DND-41 (cell line): Measurements from ENCODE around the gene DNLZ.

Experiments
- ATAC-seq: fragments of 200-7000 bp; cut with Tn5 transposase; 3 replicates; pipeline ENCODE4 v1.9.1; 2021; ENCODE audit warnings: low read depth; ENCODE audit not compliant: insufficient read depth
- DNase-seq: peaks from one replicate; pipeline ENCODE4 v3.0.0-alpha.2; 2020
- H2AFZ ChIP-seq: 2 replicates; pipeline ENCODE4 v1.6.0; 2012; ENCODE audit warnings: low read depth, low read length
- H3K27ac ChIP-seq: 2 replicates; pipeline ENCODE4 v1.5.1; 2012; ENCODE audit warnings: low read length, inconsistent platforms
- H3K27me3 ChIP-seq: fragments of 200-600 bp; sonication (generic); 2 replicates; pipeline ENCODE4 v1.6.0; 2012; ENCODE audit warnings: low read length, mild to moderate bottlenecking, inconsistent platforms; ENCODE audit not compliant: insufficient read depth, poor library complexity
- H3K36me3 ChIP-seq: 2 replicates; pipeline ENCODE4 v1.5.1; 2012; ENCODE audit warnings: low read length, inconsistent platforms; ENCODE audit not compliant: insufficient read depth
- H3K4me1 ChIP-seq: 2 replicates; pipeline ENCODE4 v1.5.1; 2012; ENCODE audit warnings: mild to moderate bottlenecking, low read length; ENCODE audit not compliant: insufficient read depth
- H3K4me2 ChIP-seq: 2 replicates; pipeline ENCODE4 v1.6.0; 2012; ENCODE audit warnings: mild to moderate bottlenecking, moderate library complexity, low read length, inconsistent platforms; ENCODE audit not compliant: insufficient read depth
- H3K4me3 ChIP-seq, 2 experiments: fragments of 200-600 bp in 1 of 2; shearing (Covaris generic) in 1 of 2; 2 replicates each; pipeline ENCODE4 v1.5.1; 2012 to 2016; ENCODE audit warnings: inconsistent platforms in 2 of 2, low read length in 2 of 2, mild to moderate bottlenecking in 2 of 2, low read depth in 1 of 2, moderate library complexity in 1 of 2
- H3K79me2 ChIP-seq: 2 replicates; pipeline ENCODE4 v1.6.0; 2012; ENCODE audit warnings: low read length, inconsistent platforms; ENCODE audit not compliant: insufficient read depth
- H3K9ac ChIP-seq: 2 replicates; pipeline ENCODE4 v1.6.0; 2012; ENCODE audit warnings: low read depth, mild to moderate bottlenecking, inconsistent platforms, low read length, moderate library complexity
- H3K9me3 ChIP-seq: 2 replicates; pipeline ENCODE4 v1.5.1; 2012; ENCODE audit warnings: low read length, moderate library complexity, mild to moderate bottlenecking, inconsistent platforms; ENCODE audit not compliant: insufficient read depth, severe bottlenecking
- H4K20me1 ChIP-seq: 2 replicates; pipeline ENCODE4 v1.6.0; 2012; ENCODE audit warnings: low read length; ENCODE audit not compliant: insufficient read depth
- EZH2 ChIP-seq: IDR thresholded peaks from 3 replicates; pipeline ENCODE4 v1.6.1; 2012; ENCODE audit warnings: borderline replicate concordance, low read depth, mild to moderate bottlenecking, moderate library complexity, low read length, inconsistent platforms; ENCODE audit not compliant: severe bottlenecking
- TF ChIP-seq, protein P1 (sequence below): IDR thresholded peaks from 2 replicates; pipeline ENCODE4 v1.5.1; 2012; ENCODE audit warnings: borderline replicate concordance, low read length, moderate library complexity, mild to moderate bottlenecking; ENCODE audit not compliant: poor library complexity, severe bottlenecking; ENCODE audit errors: extremely low read depth

The DNLZ gene

DNA sequence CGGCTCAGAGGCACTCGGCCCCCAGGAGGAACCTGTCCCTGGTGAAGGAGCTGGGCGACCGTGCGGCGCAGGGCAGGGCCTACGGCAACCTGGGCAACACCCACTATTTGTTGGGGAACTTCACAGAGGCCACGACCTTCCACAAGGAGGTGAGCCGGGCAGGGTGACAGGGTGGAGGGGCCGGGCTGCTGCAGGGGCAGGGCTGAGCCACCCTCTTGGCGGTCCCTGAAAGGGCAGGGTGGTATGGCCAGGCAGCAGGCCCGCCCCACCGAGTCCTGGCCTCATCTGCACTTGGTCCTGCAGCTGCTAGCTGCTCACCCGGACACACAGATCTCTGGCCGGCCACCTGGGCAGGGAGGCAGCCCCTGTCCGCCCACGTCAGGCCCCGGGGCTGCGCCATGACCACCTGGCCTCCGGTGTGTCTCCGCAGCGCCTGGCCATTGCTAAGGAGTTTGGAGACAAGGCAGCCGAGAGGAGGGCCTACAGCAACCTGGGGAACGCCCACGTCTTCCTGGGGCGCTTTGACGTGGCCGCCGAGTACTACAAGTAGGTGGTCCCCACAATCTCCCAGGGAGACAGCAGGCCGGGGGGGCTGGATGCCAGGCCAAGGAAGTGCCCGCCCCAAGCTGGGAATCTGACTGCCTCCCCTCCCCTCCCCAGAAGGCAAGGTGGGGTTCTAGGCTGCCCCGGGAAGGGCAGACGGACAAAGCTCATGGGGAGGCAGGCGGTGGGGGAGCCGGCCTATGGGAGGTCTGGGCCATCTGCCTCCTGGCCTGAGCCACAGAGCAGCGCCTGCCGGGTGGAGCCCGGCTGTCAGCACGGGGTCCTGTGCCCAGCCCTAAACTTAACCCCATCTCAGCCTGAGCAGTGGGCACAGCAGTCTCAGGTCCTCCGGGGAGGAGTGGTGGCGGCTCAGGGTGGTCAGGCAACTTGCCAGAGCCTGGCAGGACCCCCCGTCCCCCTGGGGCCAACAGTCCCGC is 25.8 kb downstream of the DNLZ start:
- no peaks in the 10 kb centered on the region for H3K9me3 ChIP-seq
- no peaks in the 10 kb centered on the region for H3K79me2 ChIP-seq
- H3K27me3 ChIP-seq, result no peaks in the 10 kb centered on the region
- no peak overlapping the region for H2AFZ ChIP-seq
- peaks cover 4% of the 10 kb centered on the region; the same call in 1 of the 2 replicates for H3K36me3 ChIP-seq
- H3K4me3 ChIP-seq, result no peak overlapping the region
- no peak overlapping the region for H3K9ac ChIP-seq
- H4K20me1 ChIP-seq, result no peaks in the 10 kb centered on the region; the same call in none of the 2 replicates
- no peak overlapping the region for H3K4me2 ChIP-seq
- ATAC-seq, result no peak
- TF ChIP-seq, protein P1, sequence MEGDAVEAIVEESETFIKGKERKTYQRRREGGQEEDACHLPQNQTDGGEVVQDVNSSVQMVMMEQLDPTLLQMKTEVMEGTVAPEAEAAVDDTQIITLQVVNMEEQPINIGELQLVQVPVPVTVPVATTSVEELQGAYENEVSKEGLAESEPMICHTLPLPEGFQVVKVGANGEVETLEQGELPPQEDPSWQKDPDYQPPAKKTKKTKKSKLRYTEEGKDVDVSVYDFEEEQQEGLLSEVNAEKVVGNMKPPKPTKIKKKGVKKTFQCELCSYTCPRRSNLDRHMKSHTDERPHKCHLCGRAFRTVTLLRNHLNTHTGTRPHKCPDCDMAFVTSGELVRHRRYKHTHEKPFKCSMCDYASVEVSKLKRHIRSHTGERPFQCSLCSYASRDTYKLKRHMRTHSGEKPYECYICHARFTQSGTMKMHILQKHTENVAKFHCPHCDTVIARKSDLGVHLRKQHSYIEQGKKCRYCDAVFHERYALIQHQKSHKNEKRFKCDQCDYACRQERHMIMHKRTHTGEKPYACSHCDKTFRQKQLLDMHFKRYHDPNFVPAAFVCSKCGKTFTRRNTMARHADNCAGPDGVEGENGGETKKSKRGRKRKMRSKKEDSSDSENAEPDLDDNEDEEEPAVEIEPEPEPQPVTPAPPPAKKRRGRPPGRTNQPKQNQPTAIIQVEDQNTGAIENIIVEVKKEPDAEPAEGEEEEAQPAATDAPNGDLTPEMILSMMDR, result no peak
- TF ChIP-seq EZH2, result no peak
- H3K4me1 ChIP-seq, result no peaks in the 10 kb centered on the region
- no peak for DNase-seq
- H3K27ac ChIP-seq, result no peak overlapping the region

DNA sequence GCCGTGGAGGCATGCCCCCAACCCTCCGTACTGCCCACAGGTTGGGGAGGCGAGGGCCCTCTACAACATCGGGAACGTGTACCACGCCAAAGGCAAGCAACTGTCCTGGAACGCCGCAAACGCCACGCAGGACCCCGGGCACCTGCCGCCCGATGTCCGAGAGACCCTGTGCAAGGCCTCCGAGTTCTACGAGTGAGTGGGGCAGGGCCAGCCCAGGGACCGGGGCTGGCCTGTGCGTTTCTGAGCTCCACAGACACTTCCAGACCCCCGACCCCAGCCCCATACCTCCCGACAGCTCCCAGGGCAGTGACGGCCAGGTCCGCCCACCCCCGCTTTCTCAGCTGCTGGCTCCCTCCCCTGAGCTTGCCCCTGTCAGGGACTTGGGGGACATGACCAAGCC is 26.7 kb downstream of the DNLZ start:
- no peak for TF ChIP-seq EZH2
- TF ChIP-seq, protein P1, result no peak
- no peak overlapping the region for H3K4me3 ChIP-seq
- H3K4me1 ChIP-seq, result no peaks in the 10 kb centered on the region
- no peak overlapping the region for H3K4me2 ChIP-seq
- H3K9me3 ChIP-seq, result no peaks in the 10 kb centered on the region
- H3K36me3 ChIP-seq, result peaks cover 4% of the 10 kb centered on the region; the same call in 1 of the 2 replicates
- ATAC-seq (no peak), DNase-seq (no peak)
- H3K9ac ChIP-seq, result no peak overlapping the region
- H4K20me1 ChIP-seq, result no peaks in the 10 kb centered on the region; the same call in none of the 2 replicates
- H3K27ac ChIP-seq, result no peak overlapping the region
- no peak overlapping the region for H2AFZ ChIP-seq
- H3K79me2 ChIP-seq, result no peaks in the 10 kb centered on the region
- no peaks in the 10 kb centered on the region for H3K27me3 ChIP-seq

DNA sequence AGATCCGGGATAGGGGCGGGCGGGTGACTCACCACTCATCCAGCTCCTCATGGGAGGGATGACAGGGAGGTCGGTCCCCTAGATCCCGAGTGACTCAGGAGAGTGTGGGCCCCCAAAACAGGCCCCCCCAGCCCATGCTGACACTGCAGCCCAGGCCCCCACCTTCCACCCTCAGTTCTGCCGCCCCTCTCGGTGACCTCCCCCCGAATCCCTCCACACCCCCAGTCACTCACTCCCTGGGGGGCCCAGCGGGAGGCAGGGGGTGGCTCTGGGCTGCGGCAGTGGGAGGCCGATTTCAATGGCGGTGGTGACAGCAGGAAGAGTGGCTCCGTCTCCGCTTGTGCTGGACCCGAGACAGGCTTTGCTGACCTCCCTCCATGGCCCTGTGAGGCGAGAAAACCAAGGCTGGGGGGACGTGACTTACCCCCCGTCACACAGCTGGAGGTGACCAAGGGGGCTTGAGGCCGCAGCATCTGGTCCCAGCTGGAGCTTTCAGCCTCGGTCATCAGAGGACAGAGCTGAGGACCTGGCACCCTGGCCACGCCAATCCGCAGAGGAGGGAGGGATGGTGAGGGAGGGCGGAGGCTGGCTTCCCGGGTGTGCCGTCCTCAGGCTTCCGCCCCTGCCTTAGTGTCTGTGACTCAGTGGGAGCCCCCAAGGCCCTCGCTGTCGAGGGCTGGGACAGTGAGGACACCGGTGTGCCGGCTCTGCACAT is 27.2 kb downstream of the DNLZ start:
- Histone ChIP-seq H4K20me1 (no peaks in the 10 kb centered on the region; the same call in none of the 2 replicates), H3K27me3 (no peaks in the 10 kb centered on the region), H3K4me3 (no peak overlapping the region), H2AFZ (no peak overlapping the region), H3K36me3 (peaks cover 4% of the 10 kb centered on the region; the same call in 1 of the 2 replicates), H3K4me2 (no peak overlapping the region), H3K79me2 (no peaks in the 10 kb centered on the region), H3K4me1 (no peaks in the 10 kb centered on the region), H3K9ac (no peak overlapping the region), H3K27ac (no peak overlapping the region), H3K9me3 (no peaks in the 10 kb centered on the region)
- ATAC-seq, result no peak
- DNase-seq, result no peak
- TF ChIP-seq, protein P1, result no peak
- TF ChIP-seq EZH2, result no peak
